Gastroesophageal sphincter (tissue), 4 donors: ENCODE results near the gene WNK3. TPM values are rescaled to one million over a fixed set of nuclear protein-coding genes. Genes with fewer than 3 reads are reported as not detected.

Experiments
- ATAC-seq: fragments of 150-250 bp; one replicate; pipeline ENCODE4 v1.9.1; 2016; ENCODE audit warnings: mild to moderate bottlenecking, moderate library complexity
- H3K27ac ChIP-seq, 4 donors: fragments of 200-600 bp; sonication (generic) in 3 of 4; 1 replicate in 3 of 4; 2 replicates in 1 of 4; pipeline ENCODE4 v1.5.1; 2016 to 2019
- H3K27me3 ChIP-seq: fragments of 200-600 bp; sonication (generic); one replicate; pipeline ENCODE4 v1.5.1; 2019
- H3K36me3 ChIP-seq, 2 donors: fragments of 200-600 bp; sonication (generic); one replicate each; pipeline ENCODE4 v1.5.1; 2019; ENCODE audit warnings: control low read depth in 1 of 2
- H3K4me1 ChIP-seq, 3 donors: fragments of 200-600 bp; sonication (generic); 1 replicate in 2 of 3; 2 replicates in 1 of 3; pipeline ENCODE4 v1.5.1; 2016 to 2019; ENCODE audit warnings: control low read depth in 2 of 3
- H3K4me3 ChIP-seq, 2 donors: fragments of 200-600 bp; sonication (generic); one replicate each; pipeline ENCODE4 v1.5.1; 2019; ENCODE audit warnings: mild to moderate bottlenecking in 1 of 2, moderate library complexity in 1 of 2
- H3K9me3 ChIP-seq, 3 donors: fragments of 200-600 bp; sonication (generic); one replicate each; pipeline ENCODE4 v1.5.1; 2017 to 2019; ENCODE audit warnings: control low read depth in 2 of 3
- EP300 ChIP-seq: sonication (generic); formaldehyde crosslinking; IDR thresholded peaks from one replicate; pipeline ENCODE4 v1.6.1; 2017; ENCODE audit warnings: antibody characterized with exemption, mild to moderate bottlenecking
- POLR2A ChIP-seq, 2 donors: fragments of 450-650 bp; IDR thresholded peaks; one replicate each; pipeline ENCODE4 v1.6.1; 2017; ENCODE audit warnings: antibody characterized with exemption in 2 of 2, mild to moderate bottlenecking in 2 of 2, moderate library complexity in 1 of 2
- POLR2AphosphoS5 ChIP-seq: sonication (generic); formaldehyde crosslinking; IDR thresholded peaks from one replicate; pipeline ENCODE4 v1.6.1; 2017; ENCODE audit warnings: antibody characterized with exemption
- WGBS, 2 donors: methylation state at CpG; one replicate each; pipeline ENCODE4 v1.1.5; 2018; ENCODE audit warnings: low coverage in 1 of 2; 5-methylcytosine and 5-hydroxymethylcytosine counted together
- total RNA-seq, 4 donors: library from RNA; depleted of rRNA; stranded (reverse); fragments of >200 nt; gene quantifications; one replicate each; pipeline ENCODE4 v1.1.0, GENCODE V29; 2016
- TF ChIP-seq, protein P1 (sequence below), 4 experiments: fragments of 200-600 bp in 2 of 4; fragments of 450-650 bp in 2 of 4; sonication (generic) in 1 of 4; IDR thresholded peaks; one replicate each; pipeline ENCODE4 v1.5.1; 2017 to 2019; ENCODE audit warnings: antibody characterized with exemption in 4 of 4, mild to moderate bottlenecking in 2 of 4, moderate library complexity in 2 of 4

Gene WNK3
- total RNA-seq, 4 donors from 2014 or later: 1.9 to 4.3 (median 3.0) TPM

DNA sequence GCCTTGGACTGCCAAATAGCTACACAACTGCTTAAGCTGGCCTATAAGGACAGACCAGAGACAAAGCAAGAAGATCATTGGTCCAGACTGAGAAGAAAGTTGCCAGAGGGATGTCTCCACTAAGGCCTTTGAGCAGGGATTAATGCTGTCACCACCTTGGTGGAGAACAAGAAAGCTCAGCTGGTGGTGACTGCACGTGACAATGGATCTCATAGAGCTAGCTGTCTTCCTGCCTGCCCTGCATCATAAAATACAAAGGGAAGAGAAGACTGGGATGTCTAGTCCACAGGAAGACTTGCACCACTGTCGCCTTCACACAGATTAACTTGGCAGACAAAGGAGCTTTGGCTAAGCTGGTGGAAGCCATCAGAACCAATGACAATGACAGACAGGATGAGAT is 134.3 kb downstream of the WNK3 start:
- TF ChIP-seq EP300: no peak
- TF ChIP-seq, protein P1, sequence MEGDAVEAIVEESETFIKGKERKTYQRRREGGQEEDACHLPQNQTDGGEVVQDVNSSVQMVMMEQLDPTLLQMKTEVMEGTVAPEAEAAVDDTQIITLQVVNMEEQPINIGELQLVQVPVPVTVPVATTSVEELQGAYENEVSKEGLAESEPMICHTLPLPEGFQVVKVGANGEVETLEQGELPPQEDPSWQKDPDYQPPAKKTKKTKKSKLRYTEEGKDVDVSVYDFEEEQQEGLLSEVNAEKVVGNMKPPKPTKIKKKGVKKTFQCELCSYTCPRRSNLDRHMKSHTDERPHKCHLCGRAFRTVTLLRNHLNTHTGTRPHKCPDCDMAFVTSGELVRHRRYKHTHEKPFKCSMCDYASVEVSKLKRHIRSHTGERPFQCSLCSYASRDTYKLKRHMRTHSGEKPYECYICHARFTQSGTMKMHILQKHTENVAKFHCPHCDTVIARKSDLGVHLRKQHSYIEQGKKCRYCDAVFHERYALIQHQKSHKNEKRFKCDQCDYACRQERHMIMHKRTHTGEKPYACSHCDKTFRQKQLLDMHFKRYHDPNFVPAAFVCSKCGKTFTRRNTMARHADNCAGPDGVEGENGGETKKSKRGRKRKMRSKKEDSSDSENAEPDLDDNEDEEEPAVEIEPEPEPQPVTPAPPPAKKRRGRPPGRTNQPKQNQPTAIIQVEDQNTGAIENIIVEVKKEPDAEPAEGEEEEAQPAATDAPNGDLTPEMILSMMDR (IDR thresholded peaks at IDR 0.05): no peak
- WGBS, 2 donors: 100% methylated on average over 1 of the region's 2 CpGs; no CpG with 5 or more reads in 1 of the 2 donors
- Histone ChIP-seq H3K36me3 (no peaks in the 10 kb centered on the region), H3K9me3 (no peaks in the 10 kb centered on the region), H3K27me3 (no peaks in the 10 kb centered on the region), H3K4me1 (no peaks in the 10 kb centered on the region), H3K4me3 (no peak overlapping the region), H3K27ac (no peak overlapping the region)
- no peak for ATAC-seq

- Histone ChIP-seq H3K4me3 (no peak overlapping the region), H3K27me3 (no peaks in the 10 kb centered on the region), H3K27ac (no peak overlapping the region), H3K36me3 (no peaks in the 10 kb centered on the region), H3K9me3 (no peaks in the 10 kb centered on the region), H3K4me1 (no peaks in the 10 kb centered on the region)
- TF ChIP-seq EP300 (no peak), POLR2A (IDR thresholded peaks at IDR 0.05) (no peak), POLR2AphosphoS5 (no peak)
- TF ChIP-seq, protein P1 (IDR thresholded peaks at IDR 0.05): no peak
- WGBS, 2 donors: 91 to 100% methylated on average over 3 of the region's 3 CpGs
- no peak for ATAC-seq
Measured at GRCh38 chrX:54213603-54214002, 144.2 kb downstream of the WNK3 start.

DNA sequence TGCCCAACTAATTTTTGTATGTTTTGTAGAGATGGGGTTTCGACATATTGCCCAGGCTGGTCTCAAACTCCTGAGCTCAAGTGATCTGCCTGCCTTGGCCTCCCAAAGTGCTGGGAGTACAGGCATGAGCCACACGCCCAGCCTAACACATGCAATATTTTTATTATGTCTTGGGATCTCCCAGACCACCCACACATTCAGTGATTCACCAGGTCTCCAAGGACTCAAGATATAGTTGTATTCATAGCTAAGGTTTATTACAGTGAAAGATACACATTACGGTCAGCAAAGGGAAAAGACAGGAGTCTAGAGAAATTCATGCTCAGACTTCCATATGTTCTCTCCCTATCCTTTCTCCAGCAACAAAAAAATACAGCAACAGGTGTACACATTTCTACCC is 149.3 kb downstream of the WNK3 start:
- H3K27me3 ChIP-seq: no peaks in the 10 kb centered on the region
- no peaks in the 10 kb centered on the region for H3K36me3 ChIP-seq
- no peak for ATAC-seq
- TF ChIP-seq POLR2A (IDR thresholded peaks at IDR 0.05) (no peak), EP300 (no peak), POLR2AphosphoS5 (no peak)
- TF ChIP-seq, protein P1 (IDR thresholded peaks at IDR 0.05): no peak
- no peak overlapping the region for H3K4me3 ChIP-seq
- WGBS, 2 donors: 50 to 83% methylated on average over 1 of the region's 3 CpGs
- H3K4me1 ChIP-seq: no peaks in the 10 kb centered on the region
- no peaks in the 10 kb centered on the region for H3K9me3 ChIP-seq
- no peak overlapping the region for H3K27ac ChIP-seq

- no peak for ATAC-seq
- H3K27ac ChIP-seq: no peak overlapping the region
- H3K9me3 ChIP-seq: no peaks in the 10 kb centered on the region
- no peak overlapping the region for H3K4me3 ChIP-seq
- no peaks in the 10 kb centered on the region for H3K36me3 ChIP-seq
- H3K4me1 ChIP-seq: no peaks in the 10 kb centered on the region
- 57 to 64% methylated on average over 2 of the region's 6 CpGs for WGBS, 2 donors
- no peaks in the 10 kb centered on the region for H3K27me3 ChIP-seq
- TF ChIP-seq POLR2AphosphoS5 (no peak), POLR2A (IDR thresholded peaks at IDR 0.05) (no peak), EP300 (no peak)
- TF ChIP-seq, protein P1 (IDR thresholded peaks at IDR 0.05): no peak
Measured at GRCh38 chrX:54198262-54198661, 159.6 kb downstream of the WNK3 start.

DNA sequence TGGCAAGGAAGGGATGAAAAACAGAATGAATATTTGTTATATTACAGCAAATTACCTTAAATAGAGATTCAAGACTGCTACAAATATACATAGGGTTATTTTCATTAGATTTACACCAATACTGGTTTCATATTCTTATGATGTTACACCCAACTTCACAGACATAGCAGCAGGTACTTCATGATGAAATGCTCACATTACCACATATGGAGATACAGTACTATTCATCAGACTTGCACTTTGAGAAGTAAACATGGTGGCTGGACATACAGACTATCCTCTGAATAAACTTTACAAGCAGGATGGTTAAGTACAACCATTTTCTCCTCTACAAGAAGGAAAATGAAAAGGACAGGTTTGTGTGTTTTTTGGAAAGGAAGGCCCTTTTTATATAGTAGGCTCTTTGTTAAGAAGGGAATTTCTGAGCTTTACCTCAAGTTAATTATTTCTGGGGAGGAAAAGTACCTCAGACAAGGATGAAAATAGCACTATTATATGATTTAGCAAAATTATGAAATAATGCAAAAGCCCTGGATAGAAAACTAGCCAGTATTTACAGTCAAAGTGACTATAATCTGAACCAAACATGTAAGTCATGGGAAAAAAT is 162.8 kb downstream of the WNK3 start:
- Histone ChIP-seq H3K4me1 (no peaks in the 10 kb centered on the region), H3K27me3 (no peaks in the 10 kb centered on the region), H3K27ac (no peak overlapping the region), H3K4me3 (no peak overlapping the region), H3K36me3 (no peaks in the 10 kb centered on the region), H3K9me3 (no peaks in the 10 kb centered on the region)
- ATAC-seq: no peak
- TF ChIP-seq, protein P1 (IDR thresholded peaks at IDR 0.05): no peak
- TF ChIP-seq EP300 (no peak), POLR2A (IDR thresholded peaks at IDR 0.05) (no peak), POLR2AphosphoS5 (no peak)
